H1 (cell line): Measurements from ENCODE around the gene CAPZB. TPM values are rescaled to one million over a fixed set of nuclear protein-coding genes. Genes with fewer than 3 reads are reported as not detected.

Source experiments
- CTCF ChIA-PET: fragments of 300-600 bp; sonication (Branson Sonifier 250); formaldehyde crosslinking; loops from one replicate; lab custom pipeline; 2021; ENCODE audit not compliant: partially characterized antibody; lab: Charles Lee
- POLR2A ChIA-PET: fragments of 300-600 bp; sonication (Branson Sonifier 250); formaldehyde crosslinking; loops from one replicate; lab custom pipeline; 2021; ENCODE audit warnings: inconsistent platforms; ENCODE audit not compliant: partially characterized antibody; lab: Charles Lee
- DNase-seq, 2 experiments: peaks; one replicate each; pipeline versions ENCODE4 v3.0.0 to v3.0.0-alpha.2; 2010 to 2022; ENCODE audit warnings: low spot score in 2 of 2, low read depth in 1 of 2, mixed read lengths in 1 of 2
- FAIRE-seq: peaks from 2 replicates; lab custom pipeline; 2011; peaks lifted over from hg19 to GRCh38; lab: Jason Lieb, UNC
- H2AFZ ChIP-seq: 2 replicates; pipeline ENCODE4 v1.8.1; 2012; ENCODE audit warnings: low read length, inconsistent platforms
- H2AK5ac ChIP-seq: 2 replicates; pipeline ENCODE4 v1.6.1; 2013; ENCODE audit warnings: low read depth, low read length
- H2BK120ac ChIP-seq: replicated peaks from 2 replicates; pipeline ENCODE3; 2013; ENCODE audit warnings: low read depth, low read length, inconsistent platforms
- H2BK12ac ChIP-seq: 2 replicates; pipeline ENCODE4 v1.6.1; 2013; ENCODE audit warnings: low read depth, low read length
- H2BK15ac ChIP-seq: 2 replicates; pipeline ENCODE4 v1.6.1; 2013; ENCODE audit warnings: low read length
- H2BK20ac ChIP-seq: 2 replicates; pipeline ENCODE4 v1.6.1; 2013; ENCODE audit warnings: low read length
- H2BK5ac ChIP-seq: 2 replicates; pipeline ENCODE4 v1.6.1; 2013; ENCODE audit warnings: low read depth, low read length
- H3K14ac ChIP-seq: 2 replicates; pipeline ENCODE4 v1.6.1; 2013; ENCODE audit warnings: inconsistent platforms; ENCODE audit not compliant: insufficient read length
- H3K18ac ChIP-seq: 2 replicates; pipeline ENCODE4 v1.6.1; 2013; ENCODE audit warnings: low read length; ENCODE audit errors: extremely low read depth
- H3K23ac ChIP-seq: 2 replicates; pipeline ENCODE4 v1.6.1; 2013; ENCODE audit warnings: inconsistent platforms; ENCODE audit not compliant: insufficient read length
- H3K23me2 ChIP-seq: 2 replicates; pipeline ENCODE4 v1.6.1; 2013; ENCODE audit warnings: low read depth, low read length
- H3K27ac ChIP-seq: 2 replicates; pipeline ENCODE4 v1.6.1; 2011; ENCODE audit warnings: low read depth, low read length, inconsistent platforms
- H3K27me3 ChIP-seq, 4 experiments: replicated peaks in 1 of 4; 1 replicate in 1 of 4; 2 replicates in 3 of 4; pipeline versions ENCODE4 v1.6.1 to v1.8.1; 2011 to 2013; ENCODE audit warnings: low read length in 3 of 4, mild to moderate bottlenecking in 3 of 4, inconsistent platforms in 2 of 4, mixed read lengths in 2 of 4, moderate library complexity in 1 of 4; ENCODE audit not compliant: control insufficient read depth in 3 of 4, insufficient read depth in 3 of 4; ENCODE audit errors: extremely low read depth in 1 of 4
- H3K36me3 ChIP-seq, 4 experiments: 2 replicates each; pipeline versions ENCODE4 v1.6.1 to v1.8.1; 2011 to 2013; ENCODE audit warnings: mild to moderate bottlenecking in 4 of 4, low read length in 3 of 4, moderate library complexity in 2 of 4, control low read depth in 1 of 4, inconsistent platforms in 1 of 4; ENCODE audit not compliant: insufficient read depth in 4 of 4, control insufficient read depth in 2 of 4
- H3K4ac ChIP-seq: replicated peaks from 2 replicates; pipeline ENCODE3; 2013; ENCODE audit warnings: low read length, low read depth, mixed read lengths, inconsistent platforms; ENCODE audit not compliant: insufficient read length
- H3K4me1 ChIP-seq, 4 experiments: replicated peaks in 1 of 4; 1 replicate in 1 of 4; 2 replicates in 3 of 4; pipeline versions ENCODE4 v1.6.1 to v1.8.1; 2011 to 2013; ENCODE audit warnings: low read length in 3 of 4, inconsistent platforms in 2 of 4, mixed read lengths in 1 of 4; ENCODE audit not compliant: insufficient read depth in 4 of 4, control insufficient read depth in 3 of 4
- H3K4me2 ChIP-seq, 2 experiments: 2 replicates each; pipeline versions ENCODE4 v1.6.1 to v1.8.1; 2011 to 2013; ENCODE audit warnings: low read depth in 2 of 2, low read length in 2 of 2, control low read depth in 1 of 2, inconsistent platforms in 1 of 2, mild to moderate bottlenecking in 1 of 2; ENCODE audit not compliant: insufficient read depth in 1 of 2
- H3K4me3 ChIP-seq, 4 experiments: fragments of 200-600, 300-600 bp in 1 of 4; sonication (generic), shearing (Covaris generic), sonication (Bioruptor Twin) in 1 of 4; 2 replicates each; pipeline versions ENCODE4 v1.5.1 to v1.8.1; 2011 to 2016; ENCODE audit warnings: low read length in 4 of 4, low read depth in 3 of 4, control low read depth in 2 of 4, inconsistent platforms in 2 of 4, mild to moderate bottlenecking in 2 of 4, mixed read lengths in 1 of 4, moderate library complexity in 1 of 4; ENCODE audit not compliant: insufficient read depth in 2 of 4; ENCODE audit errors: extremely low read depth in 1 of 4
- H3K56ac ChIP-seq: replicated peaks from 2 replicates; pipeline ENCODE3; 2013; ENCODE audit warnings: low read depth, mild to moderate bottlenecking, mixed read lengths, low read length, inconsistent platforms; ENCODE audit not compliant: insufficient read length
- H3K79me1 ChIP-seq: 2 replicates; pipeline ENCODE4 v1.6.1; 2013; ENCODE audit warnings: low read depth, low read length, control low read depth
- H3K79me2 ChIP-seq, 2 experiments: 2 replicates each; pipeline versions ENCODE4 v1.6.1 to v1.8.1; 2012 to 2013; ENCODE audit warnings: low read length in 2 of 2, mild to moderate bottlenecking in 2 of 2, inconsistent platforms in 1 of 2; ENCODE audit not compliant: insufficient read depth in 2 of 2, control insufficient read depth in 1 of 2
- H3K9ac ChIP-seq, 4 experiments: replicated peaks in 1 of 4; 1 replicate in 1 of 4; 2 replicates in 3 of 4; pipeline versions ENCODE4 v1.6.1 to v1.8.1; 2011 to 2013; ENCODE audit warnings: low read depth in 3 of 4, low read length in 3 of 4, control low read depth in 2 of 4, mild to moderate bottlenecking in 2 of 4, moderate library complexity in 2 of 4, inconsistent platforms in 1 of 4; ENCODE audit errors: extremely low read depth in 1 of 4
- H3K9me3 ChIP-seq, 2 experiments: 2 replicates each; pipeline versions ENCODE4 v1.6.1 to v1.8.1; 2012 to 2013; ENCODE audit warnings: mild to moderate bottlenecking in 2 of 2, moderate library complexity in 2 of 2, control low read depth in 1 of 2, inconsistent platforms in 1 of 2, low read depth in 1 of 2, low read length in 1 of 2, mixed read lengths in 1 of 2; ENCODE audit not compliant: insufficient read depth in 2 of 2
- H4K20me1 ChIP-seq, 2 experiments: replicated peaks in 1 of 2; 2 replicates each; pipeline versions ENCODE3 to v1.8.1; 2011 to 2013; ENCODE audit warnings: inconsistent platforms in 2 of 2, low read length in 2 of 2, mild to moderate bottlenecking in 1 of 2; ENCODE audit not compliant: insufficient read depth in 2 of 2, control insufficient read depth in 1 of 2
- H4K5ac ChIP-seq: 2 replicates; pipeline ENCODE4 v1.6.1; 2013; ENCODE audit warnings: low read length, low read depth, mixed read lengths, inconsistent platforms; ENCODE audit not compliant: insufficient read length
- H4K8ac ChIP-seq: 2 replicates; pipeline ENCODE4 v1.8.0; 2013; ENCODE audit warnings: mild to moderate bottlenecking, moderate library complexity, low read length, inconsistent platforms; ENCODE audit not compliant: insufficient read depth; ENCODE audit errors: extremely low read depth
- H4K91ac ChIP-seq: replicated peaks from 2 replicates; pipeline ENCODE3; 2013; ENCODE audit warnings: low read length, mixed read lengths, inconsistent platforms; ENCODE audit not compliant: insufficient read length
- CBX5 ChIP-seq: fragments of 300-800, 300-1000 bp; sonication (generic); IDR thresholded peaks from 2 replicates; pipeline ENCODE4 v1.7.1; 2016; ENCODE audit warnings: antibody characterized with exemption, low read length, low read depth
- EP300 ChIP-seq, 2 experiments: IDR thresholded peaks; 1 replicate in 1 of 2; 2 replicates in 1 of 2; pipeline ENCODE4 v1.6.1; 2011 to 2012; ENCODE audit warnings: low read depth in 2 of 2, low read length in 2 of 2, mild to moderate bottlenecking in 2 of 2, borderline replicate concordance in 1 of 2, inconsistent platforms in 1 of 2, moderate library complexity in 1 of 2
- FOSL1 ChIP-seq: IDR thresholded peaks from 2 replicates; pipeline ENCODE4 v1.6.1; 2011; ENCODE audit warnings: mild to moderate bottlenecking, low read depth, low read length, moderate library complexity; ENCODE audit not compliant: insufficient read depth
- GTF2F1 ChIP-seq: IDR thresholded peaks from 2 replicates; pipeline ENCODE4 v1.6.1; 2012; ENCODE audit warnings: low read depth, low read length, improper control_type of control experiment, borderline replicate concordance
- POLR2AphosphoS5 ChIP-seq: IDR thresholded peaks from 2 replicates; pipeline ENCODE4 v1.6.1; 2011; ENCODE audit warnings: low read depth, low read length
- RFX5 ChIP-seq: IDR thresholded peaks from 2 replicates; pipeline ENCODE4 v1.6.1; 2011; ENCODE audit warnings: low read depth, low read length, improper control_type of control experiment, borderline replicate concordance
- RNF2 ChIP-seq: fragments of 200-900, 300-1000 bp; sonication (generic); IDR thresholded peaks from 2 replicates; pipeline ENCODE4 v1.7.1; 2016; ENCODE audit warnings: borderline replicate concordance, low read depth, mild to moderate bottlenecking, antibody characterized with exemption, low read length; ENCODE audit not compliant: poor library complexity, severe bottlenecking; ENCODE audit errors: missing control alignments
- SAP30 ChIP-seq: fragments of 300-600 bp; sonication (generic); IDR thresholded peaks from 2 replicates; pipeline ENCODE4 v1.7.1; 2012; ENCODE audit warnings: low read length, moderate library complexity, mild to moderate bottlenecking, inconsistent platforms; ENCODE audit not compliant: insufficient read depth, insufficient replicate concordance
- SP2 ChIP-seq: IDR thresholded peaks from 2 replicates; pipeline ENCODE4 v1.6.1; 2012; ENCODE audit warnings: mild to moderate bottlenecking, low read length, inconsistent platforms
- TBP ChIP-seq: IDR thresholded peaks from 2 replicates; pipeline ENCODE4 v1.6.1; 2011; ENCODE audit warnings: low read depth, low read length, improper control_type of control experiment
- polyA plus RNA-seq, 7 experiments: library from polyadenylated mRNA; depleted of rRNA in 3 of 7; stranded (reverse) in 5 of 7; unstranded in 2 of 7; fragments of >200 nt in 5 of 7; fragments of 200-250 nt in 2 of 7; gene quantifications; 1 replicate in 5 of 7; 2 replicates in 1 of 7; 4 replicates in 1 of 7; pipeline versions ENCODE4 v1.2.1 to v1.2.3, GENCODE V29; 2011 to 2013; ENCODE audit warnings: missing spikeins in 2 of 7, mixed read lengths in 2 of 7
- total RNA-seq: library from RNA; stranded (reverse); fragmentation: NEBNext Ultra II Directional; extraction: Animal tissue kit (Norgen Biotek cat#: 25700); gene quantifications from 2 replicates; pipeline ENCODE4 v1.2.1, GENCODE V29; 2021
- TF ChIP-seq, protein P1 (sequence below): IDR thresholded peaks from 2 replicates; pipeline ENCODE4 v1.6.1; 2012; ENCODE audit warnings: low read length, inconsistent platforms

The CAPZB gene
- total and polyA plus RNA-seq, 2 of the 8 experiments (the other 6 are each of a cell fraction or from before 2014, with no cell fraction given): 162 to 371 TPM

DNA sequence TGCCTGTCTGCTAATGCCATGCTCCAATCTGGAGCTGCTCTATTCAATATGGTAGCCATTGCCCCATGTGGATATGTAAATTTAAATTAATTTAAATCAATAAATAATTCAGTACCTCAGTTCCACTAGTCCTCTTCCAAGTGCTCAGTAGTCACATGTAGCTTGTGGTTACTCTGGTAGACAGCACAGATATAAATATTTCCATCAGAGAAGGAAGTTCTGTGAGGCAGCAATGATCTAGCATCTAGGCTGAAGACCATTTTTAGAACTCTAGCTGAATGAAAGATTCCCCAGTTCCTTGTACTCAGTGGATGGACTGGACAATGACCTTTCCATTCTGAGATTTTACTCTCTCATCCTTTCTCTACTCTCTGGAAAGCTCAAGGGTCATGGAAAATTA is 25.8 kb upstream of the CAPZB start:
- no peak overlapping the region for H2AK5ac ChIP-seq
- H3K79me1 ChIP-seq: no peaks in the 10 kb centered on the region
- no peak overlapping the region for H2BK20ac ChIP-seq
- no peak overlapping the region for H2BK12ac ChIP-seq
- no peaks in the 10 kb centered on the region for H3K4me1 ChIP-seq
- no peak overlapping the region for H4K91ac ChIP-seq
- POLR2A ChIA-PET: no interaction called here
- no peak overlapping the region for H2BK120ac ChIP-seq
- H3K4ac ChIP-seq: no peak overlapping the region
- no peak overlapping the region for H2BK15ac ChIP-seq
- no peak overlapping the region for H2AFZ ChIP-seq
- H4K5ac ChIP-seq: no peak overlapping the region
- no peak overlapping the region for H3K23ac ChIP-seq
- H4K8ac ChIP-seq: no peak overlapping the region
- H3K4me3 ChIP-seq: no peak overlapping the region
- H3K79me2 ChIP-seq: no peaks in the 10 kb centered on the region
- no peak overlapping the region for H3K4me2 ChIP-seq
- FAIRE-seq (no peak), DNase-seq (no peak)
- H3K56ac ChIP-seq: no peak overlapping the region
- no peaks in the 10 kb centered on the region for H4K20me1 ChIP-seq
- H3K23me2 ChIP-seq: no peaks in the 10 kb centered on the region
- H3K9ac ChIP-seq: no peak overlapping the region
- H3K14ac ChIP-seq: no peak overlapping the region
- no peaks in the 10 kb centered on the region for H3K36me3 ChIP-seq
- H3K18ac ChIP-seq: no peak overlapping the region
- no peak overlapping the region for H2BK5ac ChIP-seq
- H3K27ac ChIP-seq: no peak overlapping the region
- H3K27me3 ChIP-seq: no peaks in the 10 kb centered on the region
- CTCF ChIA-PET: interaction anchor here (1.0 to 1.8 kb wide), 5 partner anchors 11 to 71 kb away, joined by 3 to 7 read pairs (median 5); no protein-coding TSS in a partner anchor
- no peaks in the 10 kb centered on the region for H3K9me3 ChIP-seq
- TF ChIP-seq, protein P1, sequence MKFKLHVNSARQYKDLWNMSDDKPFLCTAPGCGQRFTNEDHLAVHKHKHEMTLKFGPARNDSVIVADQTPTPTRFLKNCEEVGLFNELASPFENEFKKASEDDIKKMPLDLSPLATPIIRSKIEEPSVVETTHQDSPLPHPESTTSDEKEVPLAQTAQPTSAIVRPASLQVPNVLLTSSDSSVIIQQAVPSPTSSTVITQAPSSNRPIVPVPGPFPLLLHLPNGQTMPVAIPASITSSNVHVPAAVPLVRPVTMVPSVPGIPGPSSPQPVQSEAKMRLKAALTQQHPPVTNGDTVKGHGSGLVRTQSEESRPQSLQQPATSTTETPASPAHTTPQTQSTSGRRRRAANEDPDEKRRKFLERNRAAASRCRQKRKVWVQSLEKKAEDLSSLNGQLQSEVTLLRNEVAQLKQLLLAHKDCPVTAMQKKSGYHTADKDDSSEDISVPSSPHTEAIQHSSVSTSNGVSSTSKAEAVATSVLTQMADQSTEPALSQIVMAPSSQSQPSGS: no peak
- TF ChIP-seq CBX5: no peak
- no peak for TF ChIP-seq POLR2AphosphoS5
- no peak for TF ChIP-seq SP2
- no peak for TF ChIP-seq FOSL1
- no peak for TF ChIP-seq RFX5
- TF ChIP-seq GTF2F1: no peak
- no peak for TF ChIP-seq SAP30
- TF ChIP-seq EP300 (IDR thresholded peaks at IDR 0.05; ENCODE audit: borderline replicate concordance in 1 of 2, low read depth in 2 of 2, low read length in 2 of 2): no peak
- TF ChIP-seq TBP: no peak
- TF ChIP-seq RNF2: no peak
